ENCODE data around the gene GET4.

Gene GET4

GRCh38 chr7:886626-887487, 10.5 kb downstream of the GET4 start:
- no peak for DNase-seq (ENCODE audit: low read depth, low spot score)

GRCh38 chr7:887488-887820, 11.1 kb downstream of the GET4 start:
- no peak for DNase-seq (ENCODE audit: low read depth, low spot score)

GRCh38 chr7:888081-889024, 12.0 kb downstream of the GET4 start:
- DNase-seq (ENCODE audit: low read depth, low spot score), result no peak

DNA sequence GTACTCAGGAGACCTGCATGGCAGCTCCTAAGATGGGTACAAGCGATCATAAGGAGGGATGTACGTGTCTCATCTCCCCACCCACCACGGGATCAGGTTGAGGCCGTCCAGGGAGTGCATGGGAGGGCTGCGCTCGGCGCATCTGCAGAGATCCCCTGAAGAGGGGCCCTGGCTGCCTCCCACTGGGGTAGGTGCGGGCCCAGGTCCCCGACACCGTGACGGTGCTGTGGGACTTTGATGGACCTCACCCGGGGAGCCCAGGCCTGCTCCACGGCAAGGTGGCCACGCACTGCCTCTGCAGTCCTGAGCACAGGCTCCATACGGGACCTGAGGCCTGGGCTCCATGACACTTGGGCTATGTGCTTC, 12.7 kb downstream of the GET4 start:
- no peak for DNase-seq (ENCODE audit: low read depth, low spot score)

DNA sequence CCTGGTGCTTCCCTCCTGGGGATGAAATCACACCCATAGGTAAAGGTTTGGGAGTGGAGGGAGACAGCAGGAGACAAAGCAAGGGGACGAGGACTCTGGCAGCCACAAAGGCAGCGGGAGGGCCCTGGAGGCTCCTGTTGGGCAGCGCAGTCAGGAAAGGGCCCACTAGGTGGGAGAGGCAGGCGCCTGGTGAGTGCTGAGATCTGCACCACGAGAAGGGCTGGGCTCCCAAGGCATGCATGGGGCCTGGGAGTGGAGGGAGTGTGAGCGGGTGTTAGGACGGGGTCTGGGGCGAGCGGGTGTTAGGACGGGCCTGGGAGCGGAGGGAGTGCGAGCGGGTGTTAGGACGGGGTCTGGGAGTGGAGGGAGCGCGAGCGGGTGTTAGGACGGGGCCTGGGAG, 13.0 kb downstream of the GET4 start:
- DNase-seq (ENCODE audit: low read depth, low spot score), result no peak

DNA sequence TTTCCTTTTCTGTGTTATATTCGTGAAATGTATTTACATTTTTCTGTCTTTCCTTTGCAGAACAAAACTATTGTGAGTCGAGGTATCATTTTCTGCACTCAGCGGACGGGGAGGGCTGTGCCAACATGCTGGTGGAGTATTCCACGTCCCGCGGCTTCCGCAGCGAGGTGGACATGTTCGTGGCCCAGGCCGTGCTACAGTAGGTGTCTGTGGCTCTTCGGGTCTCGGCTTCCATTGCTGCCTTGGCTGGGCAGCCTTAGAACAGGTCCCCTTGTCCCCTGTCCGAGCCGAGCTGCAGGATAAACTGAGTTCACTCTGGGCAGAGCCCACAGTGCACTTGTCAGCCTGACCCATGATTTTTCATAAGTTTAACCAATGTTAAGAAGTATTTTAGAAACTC, 14.5 kb downstream of the GET4 start:
- no peak for DNase-seq (ENCODE audit: low read depth, low spot score)

- DNase-seq (ENCODE audit: low read depth, low spot score), result no peak
These were observed 14.9 kb downstream of the GET4 start for GRCh38 chr7:891291-891690.

- DNase-seq (ENCODE audit: low read depth, low spot score), result no peak
These were observed 15.5 kb downstream of the GET4 start for GRCh38 chr7:891805-892204.

DNA sequence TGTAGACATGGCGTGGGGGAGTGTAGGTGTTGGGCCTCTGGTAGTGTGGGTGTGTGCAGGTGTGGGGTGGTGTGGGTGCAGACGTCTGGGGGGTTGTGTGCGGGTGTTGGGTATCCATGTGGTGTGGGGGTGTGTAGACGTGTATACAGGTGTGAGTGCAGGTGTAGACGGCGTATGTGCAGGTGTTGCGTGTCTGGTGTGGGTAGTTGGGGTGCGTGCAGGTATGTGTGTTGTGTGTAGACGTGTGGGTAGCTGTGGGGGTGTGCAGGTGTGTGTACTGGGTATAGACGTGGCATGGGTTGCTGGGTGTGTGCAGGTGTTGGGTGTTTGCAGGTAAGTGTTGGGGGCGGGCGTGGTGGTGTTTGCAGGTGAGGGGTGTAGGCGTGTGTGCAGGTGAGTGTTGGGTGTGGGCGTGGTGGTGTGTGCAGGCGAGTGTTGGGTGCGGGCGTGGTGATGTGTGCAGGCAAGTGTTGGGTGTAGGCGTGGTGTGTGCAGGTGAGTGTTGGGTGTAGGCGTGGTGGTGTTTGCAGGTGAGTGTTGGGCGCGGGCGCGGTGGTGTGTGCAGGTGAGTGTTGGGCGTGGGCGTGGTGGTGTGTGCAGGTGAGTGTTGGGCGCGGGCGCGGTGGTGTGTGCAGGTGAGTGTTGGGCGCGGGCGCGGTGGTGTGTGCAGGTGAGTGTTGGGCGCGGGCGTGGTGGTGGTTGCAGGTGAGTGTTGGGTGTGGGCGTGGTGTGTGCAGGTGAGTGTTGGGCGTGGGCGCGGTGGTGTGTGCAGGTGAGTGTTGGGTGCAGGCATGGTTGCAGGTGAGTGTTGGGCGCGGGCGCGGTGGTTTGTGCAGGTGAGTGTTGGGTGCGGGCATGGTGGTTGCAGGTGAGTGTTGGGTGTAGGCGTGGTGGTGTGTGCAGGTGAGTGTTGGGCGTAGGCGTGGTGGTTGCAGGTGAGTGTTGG, 16.6 kb downstream of the GET4 start:
- DNase-seq (ENCODE audit: low read depth, low spot score), result no peak

GRCh38 chr7:893686-894085, 17.3 kb downstream of the GET4 start:
- DNase-seq (ENCODE audit: low read depth, low spot score), result no peak

DNA sequence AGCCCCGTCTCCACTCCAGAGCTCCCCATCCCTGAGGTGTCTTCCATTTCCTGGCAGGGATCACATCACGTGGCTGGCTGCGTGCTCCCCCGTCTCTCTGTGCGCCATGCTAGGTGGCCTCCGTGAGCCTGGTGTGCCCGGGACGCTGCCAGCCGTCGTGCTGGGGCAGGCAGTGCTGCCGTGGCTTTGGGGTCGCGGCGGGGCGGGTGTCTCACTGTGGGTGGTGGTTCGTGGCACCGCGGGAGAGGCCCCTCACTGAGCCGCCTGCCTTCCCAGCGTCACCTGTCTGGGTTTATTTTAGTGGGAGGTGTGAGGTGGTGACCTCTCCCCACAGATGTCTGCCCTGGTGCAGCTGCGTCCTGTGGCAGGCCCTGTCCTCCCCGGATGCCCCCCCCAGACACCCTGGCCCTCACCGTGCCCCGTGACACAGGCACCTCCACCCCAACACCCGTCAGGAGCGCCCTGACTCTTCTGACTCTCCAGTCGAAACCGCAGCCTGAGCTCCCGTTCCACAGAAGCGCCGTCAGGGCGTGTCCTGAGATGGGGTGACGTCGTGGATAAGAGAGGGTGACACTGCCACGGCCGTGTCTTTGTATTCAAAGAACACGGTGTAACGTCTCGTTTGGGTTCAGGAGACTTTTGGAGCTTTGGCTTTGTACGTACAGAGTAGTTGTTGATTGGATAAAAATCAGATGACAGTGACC, 18.0 kb downstream of the GET4 start:
- no peak for DNase-seq (ENCODE audit: low read depth, low spot score)

- DNase-seq (ENCODE audit: low read depth, low spot score), result no peak
These were observed 18.6 kb downstream of the GET4 start for GRCh38 chr7:894927-895450.

DNA sequence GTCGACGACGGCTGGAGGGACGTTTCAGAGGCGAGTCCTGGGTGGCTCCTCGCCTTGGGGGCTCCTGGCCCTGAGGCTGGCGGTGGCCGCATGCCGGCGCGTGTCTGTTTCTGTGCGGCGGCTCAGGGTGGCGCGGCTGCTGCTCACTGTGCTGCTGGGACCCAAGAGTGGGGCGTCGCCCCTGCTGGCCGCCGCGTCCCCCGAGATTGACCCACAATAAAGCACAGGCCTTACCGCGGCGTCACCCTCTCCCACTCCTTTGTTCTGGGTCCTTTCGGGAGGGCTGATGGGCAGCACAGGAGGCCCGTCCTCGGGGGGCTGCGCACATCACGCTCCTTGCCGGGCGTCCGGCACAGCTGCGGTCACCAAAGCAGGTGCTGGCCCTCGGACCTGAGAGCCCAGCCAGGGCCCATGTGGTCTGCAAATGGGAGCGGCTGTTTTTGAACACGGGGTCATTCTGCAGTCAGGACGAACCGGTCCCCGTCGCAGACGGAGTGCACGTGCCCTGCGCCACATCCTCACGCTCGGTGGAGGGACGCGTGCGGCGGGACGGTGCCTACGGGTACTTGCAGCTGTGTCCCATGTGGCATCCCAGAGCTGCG, 19.2 kb downstream of the GET4 start:
- no peak for DNase-seq (ENCODE audit: low read depth, low spot score)

DNA sequence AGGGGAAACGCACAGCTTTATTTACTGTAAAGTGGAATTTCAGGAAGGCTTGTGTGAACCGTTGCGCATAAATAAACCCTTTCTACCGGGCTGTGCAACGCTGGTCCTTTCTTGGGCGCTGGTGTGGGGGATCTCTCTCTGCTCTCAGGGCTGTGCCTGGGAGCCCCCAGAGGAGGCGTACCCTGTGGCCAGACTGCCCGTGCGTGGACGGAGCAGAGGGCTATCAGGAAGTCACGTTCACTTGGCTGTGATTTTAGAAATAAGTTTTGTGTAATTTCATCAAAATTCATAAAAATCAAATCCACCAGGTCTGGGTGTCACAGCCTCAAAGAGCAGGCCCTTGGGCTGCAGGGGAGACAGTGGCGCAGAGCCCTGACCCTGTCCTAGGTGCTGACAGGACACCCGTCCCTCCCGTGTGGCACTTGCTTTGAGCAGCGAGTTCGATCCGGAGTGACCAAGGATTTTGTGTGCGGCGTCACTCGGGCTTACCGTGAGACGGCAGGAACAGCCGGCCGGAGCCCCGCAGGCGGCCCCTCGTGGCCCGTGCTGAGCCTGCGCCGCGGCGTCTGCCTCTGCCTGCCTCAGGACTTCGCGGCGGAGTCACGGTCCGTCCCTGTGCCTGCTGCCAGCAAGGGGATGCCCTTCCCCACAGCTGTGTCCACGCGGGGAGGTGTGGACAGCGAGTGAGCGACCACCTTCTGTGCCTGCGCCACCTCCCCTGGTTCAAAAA, 20.2 kb downstream of the GET4 start:
- DNase-seq (ENCODE audit: low read depth, low spot score), result no peak

DNA sequence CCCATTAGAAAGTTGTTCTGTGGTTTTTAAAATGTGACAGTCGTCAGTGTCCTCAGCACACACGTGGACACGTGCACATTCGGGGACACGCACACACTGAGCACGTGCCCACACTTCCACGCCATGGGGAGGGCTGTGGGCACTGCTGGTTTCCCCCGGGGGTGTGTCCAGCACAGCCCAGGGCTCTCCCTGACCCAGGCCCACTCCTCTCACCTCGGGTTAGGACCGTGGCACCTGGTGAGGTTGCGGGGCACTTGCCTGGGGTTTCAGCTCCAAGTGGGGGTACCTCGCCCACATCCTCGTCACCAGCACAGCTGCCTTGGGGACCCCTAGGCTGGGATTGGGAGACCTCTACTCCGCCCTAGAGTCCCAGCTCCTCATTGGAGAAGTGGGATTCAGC, 20.7 kb downstream of the GET4 start:
- DNase-seq (ENCODE audit: low read depth, low spot score), result no peak

DNA sequence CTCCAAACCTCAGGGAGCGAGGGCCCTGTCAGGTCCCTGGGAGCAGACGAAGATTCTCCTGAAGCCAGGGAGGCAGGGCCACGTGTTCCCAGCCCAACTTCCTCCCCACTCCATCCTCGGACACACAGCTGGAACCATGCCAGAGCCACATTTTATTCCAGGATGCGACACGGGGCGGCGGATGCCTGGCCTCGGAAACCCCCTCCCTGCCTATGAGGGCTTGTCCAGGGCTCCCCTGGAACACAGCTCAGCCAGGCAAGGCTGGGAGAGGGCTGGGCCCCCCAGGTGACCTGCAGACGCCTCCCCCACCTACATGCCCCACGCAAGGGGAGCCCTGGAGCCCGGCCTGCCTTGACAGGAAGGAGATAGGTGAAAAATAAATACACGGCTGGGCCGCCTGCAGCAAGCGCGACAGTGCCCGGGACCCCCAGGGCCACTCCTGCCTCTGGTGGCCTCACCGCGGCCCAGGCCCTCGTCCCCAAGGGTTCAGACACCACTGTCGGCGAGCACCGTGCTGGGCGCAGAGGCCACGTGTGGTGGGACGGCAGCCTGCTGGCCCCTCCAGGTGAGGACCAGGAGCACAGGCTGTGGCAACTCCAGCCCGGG, 21.5 kb downstream of the GET4 start:
- DNase-seq (ENCODE audit: low read depth, low spot score), result peak; percentile 26

GRCh38 chr7:898460-898854, 22.1 kb downstream of the GET4 start:
- no peak for DNase-seq (ENCODE audit: low read depth, low spot score)

DNA sequence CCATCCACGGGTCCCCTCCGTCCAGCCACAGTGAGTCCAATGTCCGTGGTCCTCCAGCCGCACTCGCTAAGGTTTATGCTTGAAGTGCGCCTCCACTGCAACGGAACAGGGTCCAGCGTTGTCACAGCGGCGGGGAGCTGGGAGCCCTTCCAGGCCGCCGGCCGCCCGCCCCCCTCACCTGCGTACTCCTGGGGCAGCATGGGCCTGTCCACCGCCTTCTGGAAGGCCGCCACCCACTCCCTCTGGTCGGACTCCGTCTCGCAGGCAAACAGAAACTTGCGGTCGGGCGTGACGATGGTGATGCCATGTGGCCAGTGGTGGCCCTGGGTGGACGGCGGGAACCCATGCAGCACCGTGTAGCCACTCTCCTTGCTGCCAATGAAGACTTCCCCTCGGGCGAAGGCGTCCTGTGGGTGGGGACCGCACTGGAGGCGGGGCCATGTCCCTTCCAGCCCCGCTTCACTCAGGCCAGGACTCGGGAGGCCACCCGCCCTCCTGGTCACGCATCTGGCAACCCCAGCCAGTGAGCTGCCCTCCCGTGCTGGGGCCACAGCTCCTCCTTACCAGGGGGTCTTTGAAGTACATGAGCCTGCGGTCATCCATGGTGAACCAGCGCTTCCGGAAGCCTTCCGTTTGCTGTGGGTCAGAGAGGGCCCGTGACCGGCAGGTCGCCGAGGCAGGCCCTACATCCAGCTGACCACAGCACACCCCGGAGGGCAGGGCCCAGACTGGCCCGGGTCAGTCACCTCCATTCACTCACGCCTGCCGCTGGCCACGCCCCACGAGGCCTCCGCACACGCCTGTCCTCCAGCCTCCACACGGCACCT, 22.7 kb downstream of the GET4 start:
- no peak for DNase-seq (ENCODE audit: low read depth, low spot score)

GRCh38 chr7:899806-900205, 23.5 kb downstream of the GET4 start:
- no peak for DNase-seq (ENCODE audit: low read depth, low spot score)

Measured in astrocyte of the hippocampus (primary cell).